Colonic mucosa (tissue), 4 donors: Measurements from ENCODE around the gene NRG2. TPM values are rescaled to one million over a fixed set of nuclear protein-coding genes. Genes with fewer than 3 reads are reported as not detected.

Experiments
- DNase-seq: peaks from one replicate; pipeline ENCODE4 v3.0.0-alpha.2; 2020
- H3K27ac ChIP-seq: fragments of 200-600 bp; one replicate; pipeline ENCODE4 v1.8.0; 2021
- H3K27me3 ChIP-seq: fragments of 200-600 bp; one replicate; pipeline ENCODE4 v1.8.0; 2021
- H3K36me3 ChIP-seq: fragments of 200-600 bp; one replicate; pipeline ENCODE4 v1.8.0; 2021
- H3K4me1 ChIP-seq: fragments of 200-600 bp; one replicate; pipeline ENCODE4 v1.8.0; 2021; ENCODE audit warnings: mild to moderate bottlenecking
- H3K4me3 ChIP-seq: fragments of 200-600 bp; one replicate; pipeline ENCODE4 v1.8.0; 2021
- H3K9ac ChIP-seq, 2 donors: one replicate each; pipeline ENCODE4 v1.7.0; 2013; ENCODE audit warnings: control low read depth in 2 of 2, low read depth in 2 of 2, low read length in 2 of 2
- H3K9me3 ChIP-seq: fragments of 200-600 bp; one replicate; pipeline ENCODE4 v1.8.0; 2021
- CTCF ChIP-seq: fragments of 200-600 bp; IDR thresholded peaks from one replicate; pipeline ENCODE4 v1.8.0; 2022; ENCODE audit warnings: antibody characterized with exemption, mild to moderate bottlenecking
- intact Hi-C: fragments of 100-400 bp; cut with DNase I; formaldehyde crosslinking; loops from one replicate; pipeline ENCODE4 v1.14.1; 2022
- total RNA-seq, 2 donors: library from RNA; stranded (reverse); fragmentation: NEBNext Ultra II Directional in 1 of 2; extraction: Animal tissue kit (Norgen Biotek cat#: 25700) in 1 of 2; gene quantifications; one replicate each; pipeline ENCODE4 v1.2.1, GENCODE V29; 2021
- donor health status: healthy.
- donor health status: DM: no; HTN: no; CAD: no.
- donor health status: DM: no; HTN: no; CAD: no.

The NRG2 gene
- total RNA-seq, 2 donors from 2014 or later: 0.10 to 0.48 TPM

GRCh38 chr5:139995929-139996328 lies 47.2 kb downstream of the NRG2 start:
- Histone ChIP-seq H3K9ac (no peak overlapping the region), H3K9me3 (no peaks in the 10 kb centered on the region), H3K36me3 (no peaks in the 10 kb centered on the region), H3K27me3 (no peaks in the 10 kb centered on the region), H3K27ac (no peak overlapping the region), H3K4me1 (no peaks in the 10 kb centered on the region), H3K4me3 (no peak overlapping the region)
- intact Hi-C loops: no loop called here
- TF ChIP-seq CTCF: no peak
- no peak for DNase-seq

GRCh38 chr5:139994234-139994633 lies 48.9 kb downstream of the NRG2 start:
- Histone ChIP-seq H3K36me3 (no peaks in the 10 kb centered on the region), H3K4me1 (no peaks in the 10 kb centered on the region), H3K9ac (no peak overlapping the region), H3K4me3 (no peak overlapping the region), H3K27me3 (no peaks in the 10 kb centered on the region), H3K27ac (no peak overlapping the region), H3K9me3 (no peaks in the 10 kb centered on the region)
- no peak for DNase-seq
- no peak for TF ChIP-seq CTCF
- intact Hi-C loops: no loop called here

GRCh38 chr5:139985733-139986132 lies 57.4 kb downstream of the NRG2 start:
- no peaks in the 10 kb centered on the region for H3K4me1 ChIP-seq
- H3K27me3 ChIP-seq: no peaks in the 10 kb centered on the region
- H3K9ac ChIP-seq: no peak overlapping the region
- H3K4me3 ChIP-seq: no peak overlapping the region
- no peak for TF ChIP-seq CTCF
- no peaks in the 10 kb centered on the region for H3K9me3 ChIP-seq
- H3K36me3 ChIP-seq: no peaks in the 10 kb centered on the region
- no peak overlapping the region for H3K27ac ChIP-seq
- intact Hi-C loops: no loop called here
- no peak for DNase-seq

- no peak for TF ChIP-seq CTCF
- intact Hi-C loops: no loop called here
- Histone ChIP-seq H3K9me3 (no peaks in the 10 kb centered on the region), H3K4me3 (no peak overlapping the region), H3K4me1 (no peaks in the 10 kb centered on the region), H3K27ac (no peak overlapping the region), H3K36me3 (no peaks in the 10 kb centered on the region), H3K9ac (no peak overlapping the region), H3K27me3 (no peaks in the 10 kb centered on the region)
- no peak for DNase-seq
Observed at GRCh38 chr5:139985290-139985689, 57.8 kb downstream of the NRG2 start.

- no peaks in the 10 kb centered on the region for H3K36me3 ChIP-seq
- H3K27me3 ChIP-seq: no peaks in the 10 kb centered on the region
- H3K9me3 ChIP-seq: no peaks in the 10 kb centered on the region
- H3K4me1 ChIP-seq: no peaks in the 10 kb centered on the region
- no peak overlapping the region for H3K27ac ChIP-seq
- no peak for DNase-seq
- H3K4me3 ChIP-seq: no peak overlapping the region
- intact Hi-C loops: no loop called here
- TF ChIP-seq CTCF: no peak
- H3K9ac ChIP-seq: no peak overlapping the region
Observed at GRCh38 chr5:139984816-139985215, 58.3 kb downstream of the NRG2 start.

GRCh38 chr5:139982975-139983240 lies 60.2 kb downstream of the NRG2 start:
- Histone ChIP-seq H3K36me3 (no peaks in the 10 kb centered on the region), H3K27me3 (no peaks in the 10 kb centered on the region), H3K9ac (no peak overlapping the region), H3K4me1 (no peaks in the 10 kb centered on the region), H3K9me3 (no peaks in the 10 kb centered on the region), H3K4me3 (no peak overlapping the region), H3K27ac (no peak overlapping the region)
- intact Hi-C loops: no loop called here
- no peak for DNase-seq
- no peak for TF ChIP-seq CTCF
